ENCODE measurements around the gene PITPNB. TPM values are rescaled to one million over a fixed set of nuclear protein-coding genes. Genes with fewer than 3 reads are reported as not detected.
A peak's percentile ranks its signal among the peaks of the same experiment; 100 is the strongest.

PITPNB gene
- total RNA-seq, 5 donors from 2014 or later (not counting 1 experiment from before 2014, with no cell fraction given), result 58.3 to 67.2 (median 65.9) TPM

GRCh38 chr22:27927608-27928007, 8.6 kb upstream of the PITPNB start:
- Histone ChIP-seq H3K27me3 (replicated peaks in 1 of 2; ENCODE audit: control insufficient read depth in 2 of 2, extremely low read depth in 1 of 2, insufficient read depth in 2 of 2, low read length in 1 of 2) (no peaks in the 10 kb centered on the region), H3K9me3 (no peaks in the 10 kb centered on the region), H3K36me3 (ENCODE audit: control insufficient read depth in 2 of 2, extremely low read depth in 1 of 2, insufficient read depth in 1 of 2, low read length in 1 of 2) (peaks cover 0 to 5% of the 10 kb centered on the region in 2 donors), H3K27ac (ENCODE audit: low read length) (no peak overlapping the region), H3K4me3 (ENCODE audit: control insufficient read depth in 1 of 2, extremely low read depth in 1 of 2, low read length in 1 of 2) (no peak overlapping the region), H3K4me1 (ENCODE audit: control insufficient read depth in 1 of 2, extremely low read depth in 1 of 2, insufficient read depth in 2 of 2, low read length in 2 of 2) (peaks cover 0 to 4% of the 10 kb centered on the region in 2 experiments)
- ATAC-seq (replicated peaks in 1 of 4), result no peak
- no peak overlapping the region for H3K4me3 Mint-ChIP-seq
- DNase-seq, result no peak
- POLR2A ChIA-PET, result interaction anchor here in 1 of 2 donors (0.6 to 0.7 kb wide), 2 partner anchors 13 to 44 kb away, joined by 3 read pairs; no protein-coding TSS in a partner anchor
- H3K9me3 Mint-ChIP-seq, result no peaks in the 10 kb centered on the region
- CTCF ChIA-PET, result interaction anchor here in 1 of 2 donors (0.6 to 1.1 kb wide), 2 partner anchors 41 to 75 kb away, joined by 3 to 5 read pairs; no protein-coding TSS in a partner anchor
- H3K27ac Mint-ChIP-seq, result no peak overlapping the region
- H3K4me1 Mint-ChIP-seq, result peaks cover 24 to 28% (median 28%) of the 10 kb centered on the region in 3 donors
- H3K27me3 Mint-ChIP-seq, result no peaks in the 10 kb centered on the region
- WGBS (ENCODE audit: insufficient coverage), result no CpG with 5 or more reads among the region's 1 CpG
- H3K36me3 Mint-ChIP-seq, result peaks cover 17% of the 10 kb centered on the region

GRCh38 chr22:27925331-27925730, 6.3 kb upstream of the PITPNB start:
- no peak for DNase-seq
- H3K4me3 ChIP-seq (ENCODE audit: control insufficient read depth in 1 of 2, extremely low read depth in 1 of 2, low read length in 1 of 2), result no peak overlapping the region
- ChIA-PET POLR2A (no interaction called here), CTCF (no interaction called here)
- H3K27ac Mint-ChIP-seq, result no peak overlapping the region
- WGBS (ENCODE audit: insufficient coverage), result 100% methylated on average over 1 of the region's 1 CpG
- H3K9me3 ChIP-seq, result no peaks in the 10 kb centered on the region
- H3K27me3 Mint-ChIP-seq, result no peaks in the 10 kb centered on the region
- ATAC-seq (replicated peaks in 1 of 4), result no peak
- peaks cover 0 to 5% of the 10 kb centered on the region in 2 donors for H3K36me3 ChIP-seq (ENCODE audit: control insufficient read depth in 2 of 2, extremely low read depth in 1 of 2, insufficient read depth in 1 of 2, low read length in 1 of 2)
- H3K27me3 ChIP-seq (replicated peaks in 1 of 2; ENCODE audit: control insufficient read depth in 2 of 2, extremely low read depth in 1 of 2, insufficient read depth in 2 of 2, low read length in 1 of 2), result no peaks in the 10 kb centered on the region
- H3K9me3 Mint-ChIP-seq, result no peaks in the 10 kb centered on the region
- H3K36me3 Mint-ChIP-seq, result peaks cover 26% of the 10 kb centered on the region
- H3K4me1 ChIP-seq (ENCODE audit: control insufficient read depth in 1 of 2, extremely low read depth in 1 of 2, insufficient read depth in 2 of 2, low read length in 2 of 2), result peaks cover 0 to 8% of the 10 kb centered on the region in 2 experiments
- no peak overlapping the region for H3K27ac ChIP-seq (ENCODE audit: low read length)
- H3K4me3 Mint-ChIP-seq, result no peak overlapping the region
- peaks cover 43 to 46% (median 43%) of the 10 kb centered on the region in 3 donors for H3K4me1 Mint-ChIP-seq

DNA sequence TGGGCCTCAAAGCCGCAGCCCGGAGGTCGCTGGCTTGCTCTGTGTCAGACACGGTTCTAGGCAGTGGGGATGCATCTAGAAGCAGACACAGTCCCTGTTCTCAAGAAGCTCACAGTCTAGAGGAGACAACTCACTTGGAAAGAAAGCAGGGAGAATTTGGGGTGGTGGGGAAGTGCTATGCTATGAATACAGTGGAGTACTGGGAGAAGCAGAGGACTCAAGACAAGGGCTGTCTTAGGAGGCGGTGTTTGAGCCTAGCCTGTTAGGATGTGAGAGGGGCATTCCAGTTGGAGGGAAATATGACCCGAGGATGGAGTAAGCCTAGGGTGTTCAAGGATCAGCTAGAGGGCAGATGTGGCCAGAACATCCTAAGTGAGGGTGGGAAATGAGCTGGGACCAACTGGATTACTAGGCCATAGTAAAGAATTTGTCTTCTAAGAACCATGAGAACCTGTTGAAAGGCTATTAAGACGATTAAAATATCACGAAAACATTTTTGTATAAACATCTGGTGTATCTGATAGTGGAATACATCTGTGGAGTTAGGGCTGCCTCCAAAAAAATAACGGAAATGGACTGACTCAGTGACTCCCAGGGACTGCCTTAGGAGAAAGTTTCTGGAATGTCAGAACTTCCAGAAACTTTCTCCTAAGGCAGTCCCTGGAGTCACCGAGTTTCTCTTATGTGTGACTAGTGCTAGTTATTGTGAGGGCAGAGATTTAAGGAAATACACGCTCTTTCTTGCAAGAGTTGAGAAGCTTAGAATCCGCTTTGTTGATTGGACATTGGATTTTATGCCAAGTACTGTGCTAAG, 1.1 kb upstream of the PITPNB start:
- H3K9me3 ChIP-seq, result no peaks in the 10 kb centered on the region
- H3K4me1 Mint-ChIP-seq, result peaks cover 60 to 71% (median 71%) of the 10 kb centered on the region in 3 donors
- POLR2A ChIA-PET, result interaction anchor here in 1 of 2 donors (0.5 to 1.0 kb wide), 2 partner anchors 22 to 1119 kb away, joined by 7 read pairs; no protein-coding TSS in a partner anchor

GRCh38 chr22:27918341-27919221, 475 bp downstream of the PITPNB start:
- peak; percentile 6 to 26 (median 16) for ATAC-seq (replicated peaks in 1 of 4)
- H3K36me3 ChIP-seq (ENCODE audit: control insufficient read depth in 2 of 2, extremely low read depth in 1 of 2, insufficient read depth in 1 of 2, low read length in 1 of 2), result no peaks in the 10 kb centered on the region
- Mint-ChIP-seq H3K36me3 (peaks cover 22% of the 10 kb centered on the region), H3K4me1 (peaks cover 70 to 80% (median 77%) of the 10 kb centered on the region in 3 donors), H3K4me3 (peak overlapping the region; percentile 94 to 99 (median 95)), H3K9me3 (no peaks in the 10 kb centered on the region), H3K27me3 (no peaks in the 10 kb centered on the region), H3K27ac (peak overlapping the region; percentile 91 to 97)
- peak in 32 of 35 experiments; percentile 5 to 58 (median 16) for DNase-seq
- H3K9me3 ChIP-seq, result no peaks in the 10 kb centered on the region
- peak overlapping the region; percentile 82 to 86 for H3K4me3 ChIP-seq (ENCODE audit: control insufficient read depth in 1 of 2, extremely low read depth in 1 of 2, low read length in 1 of 2)
- H3K4me1 ChIP-seq (ENCODE audit: control insufficient read depth in 1 of 2, extremely low read depth in 1 of 2, insufficient read depth in 2 of 2, low read length in 2 of 2), result peaks cover 18 to 27% of the 10 kb centered on the region in 2 experiments
- CTCF ChIA-PET, result interaction anchor here in 1 of 2 donors (0.6 to 1.4 kb wide), 7 partner anchors 13 to 1435 kb away, joined by 3 to 8 read pairs (median 3); partner anchors contain the start of genes HPS4 and SRRD
- POLR2A ChIA-PET, result interaction anchor here (0.5 to 1.0 kb wide), 7 partner anchors 7 to 1490 kb away, joined by 3 to 16 read pairs (median 4); no protein-coding TSS in a partner anchor
- H3K27ac ChIP-seq (ENCODE audit: low read length), result peak overlapping the region; percentile 62
- 1% methylated on average over 47 of the region's 60 CpGs for WGBS (ENCODE audit: insufficient coverage)
- no peaks in the 10 kb centered on the region for H3K27me3 ChIP-seq (replicated peaks in 1 of 2; ENCODE audit: control insufficient read depth in 2 of 2, extremely low read depth in 1 of 2, insufficient read depth in 2 of 2, low read length in 1 of 2)

More for the DNA sequence above, 1.1 kb upstream of the PITPNB start:
- Histone ChIP-seq H3K4me1 (ENCODE audit: control insufficient read depth in 1 of 2, extremely low read depth in 1 of 2, insufficient read depth in 2 of 2, low read length in 2 of 2) (peaks cover 17 to 18% of the 10 kb centered on the region in 2 experiments), H3K27ac (ENCODE audit: low read length) (peak overlapping the region; percentile 91), H3K4me3 (ENCODE audit: control insufficient read depth in 1 of 2, extremely low read depth in 1 of 2, low read length in 1 of 2) (peak overlapping the region; percentile 71 to 85), H3K27me3 (replicated peaks in 1 of 2; ENCODE audit: control insufficient read depth in 2 of 2, extremely low read depth in 1 of 2, insufficient read depth in 2 of 2, low read length in 1 of 2) (no peaks in the 10 kb centered on the region), H3K36me3 (ENCODE audit: control insufficient read depth in 2 of 2, extremely low read depth in 1 of 2, insufficient read depth in 1 of 2, low read length in 1 of 2) (peaks cover 0 to 5% of the 10 kb centered on the region in 2 donors)
- Mint-ChIP-seq H3K4me3 (peak overlapping the region; percentile 94 to 99 (median 95)), H3K36me3 (peaks cover 27% of the 10 kb centered on the region), H3K27me3 (no peaks in the 10 kb centered on the region), H3K27ac (peak overlapping the region; percentile 91 to 97), H3K9me3 (no peaks in the 10 kb centered on the region)
- WGBS (ENCODE audit: insufficient coverage), result 29% methylated on average over 8 of the region's 12 CpGs
- ATAC-seq (replicated peaks in 1 of 4) (peak; percentile 39 to 45 (median 45)), DNase-seq (peak in 2 of 35 experiments; percentile 32 to 36)
- CTCF ChIA-PET, result interaction anchor here in 1 of 2 donors (0.6 to 1.4 kb wide), 4 partner anchors 34 to 1276 kb away, joined by 3 to 8 read pairs (median 4); no protein-coding TSS in a partner anchor

DNA sequence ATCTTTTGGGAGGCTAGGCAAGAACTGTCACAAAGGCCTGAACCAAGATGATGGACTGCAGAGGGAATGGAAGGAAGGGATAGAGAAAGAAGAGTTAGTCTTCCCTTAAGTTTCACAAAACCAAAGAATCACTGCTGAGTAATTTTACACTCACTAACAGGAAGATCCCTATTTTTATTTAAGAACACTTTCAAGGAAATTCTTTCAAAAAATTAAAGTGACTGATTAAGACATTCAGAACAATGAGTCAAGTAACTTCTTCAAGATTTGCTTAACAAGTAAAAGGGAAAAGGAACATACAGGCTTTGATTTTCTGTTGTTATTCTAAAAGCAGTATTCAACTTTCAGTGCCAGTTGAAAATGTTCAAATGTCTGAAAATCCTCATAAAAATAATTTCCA, 3.1 kb downstream of the PITPNB start:
- CTCF ChIA-PET, result interaction anchor here in 1 of 2 donors (0.8 to 3.2 kb wide), 2 partner anchors 22 to 29 kb away, joined by 3 to 10 read pairs; no protein-coding TSS in a partner anchor
- no peak for ATAC-seq (replicated peaks in 1 of 4)

More for the DNA sequence above, 3.1 kb downstream of the PITPNB start:
- Mint-ChIP-seq H3K4me3 (no peak overlapping the region), H3K4me1 (peaks cover 71 to 78% (median 78%) of the 10 kb centered on the region in 3 donors), H3K9me3 (no peaks in the 10 kb centered on the region), H3K36me3 (peaks cover 15% of the 10 kb centered on the region), H3K27me3 (no peaks in the 10 kb centered on the region), H3K27ac (peak overlapping the region in 1 of 2 donors; percentile 5)
- peaks cover 18 to 33% of the 10 kb centered on the region in 2 experiments for H3K4me1 ChIP-seq (ENCODE audit: control insufficient read depth in 1 of 2, extremely low read depth in 1 of 2, insufficient read depth in 2 of 2, low read length in 2 of 2)
- H3K9me3 ChIP-seq, result no peaks in the 10 kb centered on the region
- no peaks in the 10 kb centered on the region for H3K27me3 ChIP-seq (replicated peaks in 1 of 2; ENCODE audit: control insufficient read depth in 2 of 2, extremely low read depth in 1 of 2, insufficient read depth in 2 of 2, low read length in 1 of 2)
- H3K27ac ChIP-seq (ENCODE audit: low read length), result no peak overlapping the region
- H3K4me3 ChIP-seq (ENCODE audit: control insufficient read depth in 1 of 2, extremely low read depth in 1 of 2, low read length in 1 of 2), result no peak overlapping the region
- DNase-seq, result no peak
- H3K36me3 ChIP-seq (ENCODE audit: control insufficient read depth in 2 of 2, extremely low read depth in 1 of 2, insufficient read depth in 1 of 2, low read length in 1 of 2), result peaks cover 0 to 5% of the 10 kb centered on the region in 2 donors
- POLR2A ChIA-PET, result interaction anchor here in 1 of 2 donors (0.6 kb wide), 1 partner anchor 310 kb away, joined by 3 read pairs; no protein-coding TSS in a partner anchor

All from T-cell (primary cell).